GM23338 (cell line): ENCODE results near the gene SSNA1. TPM values are rescaled to one million over a fixed set of nuclear protein-coding genes. Genes with fewer than 3 reads are reported as not detected.

ENCODE experiments used
- ATAC-seq: fragments of 200-7000 bp; cut with Tn5 transposase; 3 replicates; pipeline ENCODE4 v1.9.1; 2020
- DNase-seq: peaks from one replicate; pipeline ENCODE4 v3.0.0-alpha.2; 2015; ENCODE audit warnings: low spot score
- H2AFZ ChIP-seq: fragments of 200-600 bp; sonication (generic); 2 replicates; pipeline ENCODE4 v1.8.0; 2016; ENCODE audit warnings: antibody characterized with exemption, mild to moderate bottlenecking, moderate library complexity
- H3F3A ChIP-seq: fragments of 200-600 bp; sonication (generic); replicated peaks from 2 replicates; pipeline ENCODE4 v1.8.0; 2017; ENCODE audit warnings: antibody characterized with exemption, mixed run types, low read depth
- H3K27ac ChIP-seq: fragments of 200-600 bp; sonication (generic); 2 replicates; pipeline ENCODE4 v1.6.1; 2016; ENCODE audit warnings: low read depth
- H3K27me3 ChIP-seq: fragments of 200-600 bp; sonication (generic); 2 replicates; pipeline ENCODE4 v1.8.0; 2016; ENCODE audit warnings: mild to moderate bottlenecking, mixed run types, moderate library complexity; ENCODE audit not compliant: insufficient read depth
- H3K36me3 ChIP-seq: fragments of 200-600 bp; sonication (generic); 2 replicates; pipeline ENCODE4 v1.8.0; 2016; ENCODE audit warnings: mild to moderate bottlenecking; ENCODE audit not compliant: insufficient read depth
- H3K4me1 ChIP-seq: fragments of 200-600 bp; sonication (generic); 2 replicates; pipeline ENCODE4 v1.8.0; 2016; ENCODE audit warnings: mild to moderate bottlenecking, moderate library complexity; ENCODE audit not compliant: insufficient read depth
- H3K4me2 ChIP-seq: fragments of 200-600 bp; sonication (generic); 2 replicates; pipeline ENCODE4 v1.7.1; 2017; ENCODE audit warnings: mixed run types
- H3K4me3 ChIP-seq: fragments of 200-600 bp; sonication (generic); 2 replicates; pipeline ENCODE4 v1.6.1; 2016; ENCODE audit warnings: mixed run types
- H3K79me2 ChIP-seq: fragments of 200-600 bp; sonication (generic); replicated peaks from 2 replicates; pipeline ENCODE4 v1.8.0; 2017; ENCODE audit warnings: mild to moderate bottlenecking; ENCODE audit not compliant: insufficient read depth
- H3K9me2 ChIP-seq: fragments of 200-600 bp; sonication (generic); 2 replicates; pipeline ENCODE4 v1.8.0; 2017; ENCODE audit not compliant: insufficient read depth
- H4K20me1 ChIP-seq: fragments of 200-600 bp; sonication (generic); replicated peaks from 2 replicates; pipeline ENCODE4 v1.8.0; 2017; ENCODE audit warnings: mild to moderate bottlenecking; ENCODE audit not compliant: insufficient read depth
- H3K27ac Mint-ChIP-seq: 2 replicates; pipeline ENCODE4 v1.8.0; 2020; ENCODE audit warnings: inconsistent platforms, mild to moderate bottlenecking, moderate library complexity, mixed read lengths
- H3K27me3 Mint-ChIP-seq: 3 replicates; pipeline ENCODE4 v1.8.0; 2022; ENCODE audit warnings: low read depth, mild to moderate bottlenecking, moderate library complexity, mixed read lengths, inconsistent platforms; ENCODE audit not compliant: insufficient read depth, poor library complexity
- H3K36me3 Mint-ChIP-seq: 3 replicates; pipeline ENCODE4 v1.8.0; 2021; ENCODE audit warnings: low read depth, mild to moderate bottlenecking, inconsistent platforms, moderate library complexity, mixed read lengths
- H3K4me1 Mint-ChIP-seq: 3 replicates; pipeline ENCODE4 v1.8.0; 2020; ENCODE audit warnings: mild to moderate bottlenecking, inconsistent platforms, mixed read lengths
- H3K4me3 Mint-ChIP-seq: 3 replicates; pipeline ENCODE4 v1.8.0; 2021; ENCODE audit warnings: moderate library complexity, mild to moderate bottlenecking, inconsistent platforms, mixed read lengths
- H3K9me3 Mint-ChIP-seq: 3 replicates; pipeline ENCODE4 v1.8.0; 2020; ENCODE audit warnings: moderate library complexity, mild to moderate bottlenecking, inconsistent platforms, mixed read lengths
- CREB1 ChIP-seq: fragments of 250-450 bp; sonication (Bioruptor Pico); IDR thresholded peaks from 2 replicates; pipeline ENCODE4 v1.5.0; 2020; ENCODE audit warnings: low read depth, mild to moderate bottlenecking, moderate library complexity
- CTCF ChIP-seq, 2 experiments: fragments of 200-600 bp in 1 of 2; sonication (generic) in 1 of 2; conservative IDR thresholded peaks; 2 replicates each; pipeline versions ENCODE4 v1.5.1 to v1.6.1; 2016 to 2017; ENCODE audit warnings: antibody characterized with exemption in 2 of 2, low read depth in 2 of 2, mild to moderate bottlenecking in 2 of 2, moderate library complexity in 1 of 2
- ETS1 ChIP-seq: IDR thresholded peaks from 2 replicates; pipeline ENCODE4 v1.6.1; 2016; ENCODE audit warnings: antibody characterized with exemption
- EZH2 ChIP-seq: fragments of 200-600 bp; sonication (generic); IDR thresholded peaks from one replicate; pipeline ENCODE4 v1.8.0; 2017; ENCODE audit warnings: antibody characterized with exemption, mild to moderate bottlenecking, low read depth; ENCODE audit not compliant: unreplicated experiment
- EZH2phosphoT487 ChIP-seq: fragments of 200-600 bp; sonication (generic); IDR thresholded peaks from one replicate; pipeline ENCODE4 v1.8.1; 2018; ENCODE audit warnings: antibody characterized with exemption; ENCODE audit not compliant: unreplicated experiment
- JUNB ChIP-seq: IDR thresholded peaks from one replicate; pipeline ENCODE4 v1.6.1; 2016; ENCODE audit warnings: antibody characterized with exemption; ENCODE audit not compliant: unreplicated experiment
- NANOG ChIP-seq: IDR thresholded peaks from 2 replicates; pipeline ENCODE4 v1.6.1; 2016; ENCODE audit warnings: antibody characterized with exemption, borderline replicate concordance
- POLR2AphosphoS5 ChIP-seq: IDR thresholded peaks from 2 replicates; pipeline ENCODE4 v1.6.1; 2016; ENCODE audit warnings: antibody characterized with exemption, low read depth
- REST ChIP-seq: IDR thresholded peaks from one replicate; pipeline ENCODE4 v1.6.1; 2018; ENCODE audit warnings: antibody characterized with exemption; ENCODE audit not compliant: unreplicated experiment
- STAT1 ChIP-seq: IDR thresholded peaks from one replicate; pipeline ENCODE4 v1.6.1; 2016; ENCODE audit warnings: antibody characterized with exemption; ENCODE audit not compliant: unreplicated experiment
- ZNF114 ChIP-seq: fragments of 250-450 bp; sonication (Bioruptor Pico); IDR thresholded peaks from 2 replicates; pipeline ENCODE4 v1.5.0; 2020; ENCODE audit warnings: mild to moderate bottlenecking, moderate library complexity
- ZNF331 ChIP-seq: fragments of 250-450 bp; sonication (Bioruptor Pico); IDR thresholded peaks from 2 replicates; pipeline ENCODE4 v1.5.0; 2020; ENCODE audit warnings: low read depth, mild to moderate bottlenecking, moderate library complexity
- ZNF462 ChIP-seq: fragments of 250-450 bp; sonication (Bioruptor Pico); IDR thresholded peaks from 2 replicates; pipeline ENCODE4 v1.5.0; 2020; ENCODE audit warnings: mild to moderate bottlenecking, moderate library complexity
- polyA plus RNA-seq: library from polyadenylated mRNA; unstranded; fragments of >200 nt; fragmentation: Nextera tagmentation; extraction: Ambion mirVana; gene quantifications from 2 replicates; pipeline ENCODE4 v1.2.1, GENCODE V29; 2016
- total RNA-seq: library from RNA; depleted of rRNA; stranded (reverse); fragments of >200 nt; shearing (Covaris generic); gene quantifications from 2 replicates; pipeline ENCODE4 v1.2.3, GENCODE V29; 2014

The SSNA1 gene
- total and polyA plus RNA-seq, 2 experiments from 2014 or later: 132 to 154 TPM

GRCh38 chr9:137225699-137226331, 37.3 kb downstream of the SSNA1 start:
- H3K9me3 Mint-ChIP-seq: no peaks in the 10 kb centered on the region
- Histone ChIP-seq H4K20me1 (no peaks in the 10 kb centered on the region), H3K27ac (no peak overlapping the region), H3K4me1 (no peaks in the 10 kb centered on the region; the same call in 1 of the 2 replicates), H3K4me3 (no peak overlapping the region), H3F3A (0 out of 2 replicates have a peak, but pooled peaks cover 6% of the 10 kb centered on the region), H2AFZ (no peak overlapping the region), H3K79me2 (no peaks in the 10 kb centered on the region), H3K4me2 (no peak overlapping the region), H3K9me2 (no peaks in the 10 kb centered on the region), H3K27me3 (peaks cover 9% of the 10 kb centered on the region; the same call in 1 of the 2 replicates), H3K36me3 (no peaks in the 10 kb centered on the region)
- no peak overlapping the region for H3K4me3 Mint-ChIP-seq
- H3K36me3 Mint-ChIP-seq: no peaks in the 10 kb centered on the region
- DNase-seq (no peak), ATAC-seq (no peak)
- TF ChIP-seq ZNF114 (CRISPR knock-in tag): no peak
- TF ChIP-seq EZH2: no peak
- TF ChIP-seq EZH2phosphoT487: no peak
- TF ChIP-seq POLR2AphosphoS5: no peak
- no peak for TF ChIP-seq CTCF (conservative IDR thresholded peaks at IDR 0.05; ENCODE audit: low read depth in 2 of 2)
- TF ChIP-seq CREB1 (CRISPR knock-in tag): no peak
- no peak for TF ChIP-seq ZNF331 (CRISPR knock-in tag)
- no peak for TF ChIP-seq JUNB
- TF ChIP-seq STAT1: no peak
- TF ChIP-seq ZNF462 (CRISPR knock-in tag): no peak
- no peak for TF ChIP-seq REST
- no peak for TF ChIP-seq NANOG
- TF ChIP-seq ETS1: no peak
- no peak overlapping the region for H3K27ac Mint-ChIP-seq
- peaks cover 3% of the 10 kb centered on the region for H3K27me3 Mint-ChIP-seq
- peaks cover 2% of the 10 kb centered on the region; the same call in 2 of the 3 replicates for H3K4me1 Mint-ChIP-seq
